ENCODE results near the gene LRRC4.

The LRRC4 gene

DNA sequence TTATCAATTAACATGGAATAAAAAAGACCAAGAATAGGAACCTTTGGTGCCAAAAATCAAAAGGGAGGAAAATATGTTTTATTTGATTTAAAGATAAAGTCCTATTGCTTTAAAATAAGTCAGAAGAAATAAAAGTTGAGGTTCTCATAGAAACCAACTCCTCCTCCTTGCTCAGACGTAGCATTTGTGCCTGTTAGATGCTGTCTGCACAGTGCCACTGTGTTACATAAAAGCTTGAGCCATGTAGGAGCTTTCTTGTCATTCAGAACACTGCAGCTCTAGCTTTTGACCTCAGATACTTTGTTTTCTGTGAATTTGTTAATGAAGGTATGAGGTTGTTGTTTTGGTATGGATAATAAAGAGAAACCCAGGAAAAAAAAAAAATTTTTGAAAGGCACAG lies 50.3 kb downstream of the LRRC4 start:
- H3K4me3 ChIP-seq (ENCODE audit: severe bottlenecking) = no peak overlapping the region
- H3K36me3 ChIP-seq (ENCODE audit: low read depth) = peaks cover 24% of the 10 kb centered on the region
- ATAC-seq (ENCODE audit: low read depth) = no peak

DNA sequence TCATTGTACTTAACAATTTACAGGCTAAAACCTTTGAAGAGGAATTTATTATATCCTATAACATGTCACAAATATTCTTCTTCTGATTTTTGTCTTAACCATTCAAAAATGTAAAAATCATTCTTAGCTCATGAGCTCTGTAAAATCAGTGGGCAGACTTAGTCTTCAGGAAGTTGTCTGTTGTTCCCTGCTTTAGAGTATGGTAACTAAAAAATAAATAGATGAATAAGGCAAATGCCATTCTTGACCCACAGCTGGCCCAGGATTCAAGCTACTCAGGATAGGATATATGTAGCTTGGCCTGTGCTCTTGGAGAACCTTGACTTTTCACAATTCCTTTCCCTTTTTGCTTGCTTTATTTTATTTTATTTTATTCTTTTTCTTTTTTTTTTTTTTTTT lies 51.5 kb downstream of the LRRC4 start:
- Histone ChIP-seq H3K36me3 (ENCODE audit: low read depth) (peaks cover 25% of the 10 kb centered on the region), H3K4me3 (ENCODE audit: severe bottlenecking) (no peak overlapping the region), H3K4me1 (ENCODE audit: insufficient read depth, poor library complexity, severe bottlenecking) (no peaks in the 10 kb centered on the region), H3K9me3 (ENCODE audit: severe bottlenecking) (peaks cover 10% of the 10 kb centered on the region), H3K27ac (ENCODE audit: poor library complexity, severe bottlenecking) (no peak overlapping the region), H3K27me3 (ENCODE audit: insufficient read depth, poor library complexity, severe bottlenecking) (no peaks in the 10 kb centered on the region)
- ATAC-seq (ENCODE audit: low read depth) = no peak
- no peak for DNase-seq (ENCODE audit: low spot score)
- TF ChIP-seq, protein P1, sequence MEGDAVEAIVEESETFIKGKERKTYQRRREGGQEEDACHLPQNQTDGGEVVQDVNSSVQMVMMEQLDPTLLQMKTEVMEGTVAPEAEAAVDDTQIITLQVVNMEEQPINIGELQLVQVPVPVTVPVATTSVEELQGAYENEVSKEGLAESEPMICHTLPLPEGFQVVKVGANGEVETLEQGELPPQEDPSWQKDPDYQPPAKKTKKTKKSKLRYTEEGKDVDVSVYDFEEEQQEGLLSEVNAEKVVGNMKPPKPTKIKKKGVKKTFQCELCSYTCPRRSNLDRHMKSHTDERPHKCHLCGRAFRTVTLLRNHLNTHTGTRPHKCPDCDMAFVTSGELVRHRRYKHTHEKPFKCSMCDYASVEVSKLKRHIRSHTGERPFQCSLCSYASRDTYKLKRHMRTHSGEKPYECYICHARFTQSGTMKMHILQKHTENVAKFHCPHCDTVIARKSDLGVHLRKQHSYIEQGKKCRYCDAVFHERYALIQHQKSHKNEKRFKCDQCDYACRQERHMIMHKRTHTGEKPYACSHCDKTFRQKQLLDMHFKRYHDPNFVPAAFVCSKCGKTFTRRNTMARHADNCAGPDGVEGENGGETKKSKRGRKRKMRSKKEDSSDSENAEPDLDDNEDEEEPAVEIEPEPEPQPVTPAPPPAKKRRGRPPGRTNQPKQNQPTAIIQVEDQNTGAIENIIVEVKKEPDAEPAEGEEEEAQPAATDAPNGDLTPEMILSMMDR (IDR thresholded peaks at IDR 0.05; ENCODE audit: poor library complexity, severe bottlenecking) = no peak

More for the DNA sequence above, 50.3 kb downstream of the LRRC4 start:
- Histone ChIP-seq H3K9me3 (ENCODE audit: severe bottlenecking) (peaks cover 10% of the 10 kb centered on the region), H3K27me3 (ENCODE audit: insufficient read depth, poor library complexity, severe bottlenecking) (no peaks in the 10 kb centered on the region), H3K4me1 (ENCODE audit: insufficient read depth, poor library complexity, severe bottlenecking) (no peaks in the 10 kb centered on the region), H3K27ac (ENCODE audit: poor library complexity, severe bottlenecking) (no peak overlapping the region)
- TF ChIP-seq, protein P1 (IDR thresholded peaks at IDR 0.05; ENCODE audit: poor library complexity, severe bottlenecking) = no peak
- no peak for DNase-seq (ENCODE audit: low spot score)

DNA sequence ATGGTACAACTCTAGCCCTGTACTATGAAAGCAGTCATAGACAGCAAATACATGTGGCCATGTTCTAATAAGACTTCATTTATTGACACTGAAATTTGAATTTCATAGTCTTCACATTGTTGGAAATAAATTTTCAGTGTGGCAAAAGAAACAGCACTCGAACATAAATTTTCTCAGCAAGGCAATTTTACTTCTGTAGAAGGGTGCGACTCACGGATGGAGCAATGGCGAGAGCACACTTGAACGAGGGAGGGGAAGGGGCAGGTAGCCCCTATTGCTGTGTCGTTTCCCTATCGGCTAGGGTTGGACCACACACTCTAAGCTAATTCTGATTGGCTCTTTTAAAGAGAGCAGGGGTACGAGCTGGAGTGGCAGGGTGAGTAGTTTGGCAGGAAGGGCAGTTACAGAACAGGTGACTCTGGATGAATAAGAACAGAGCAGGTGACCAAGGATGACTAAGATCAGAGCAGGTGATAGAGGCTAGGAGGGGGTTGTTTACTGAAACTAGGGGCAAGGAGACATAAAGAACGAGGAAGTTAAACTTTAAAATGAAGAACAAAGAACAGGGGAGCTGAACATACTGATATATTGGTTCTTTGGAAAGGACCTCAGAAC lies 52.0 kb downstream of the LRRC4 start:
- Histone ChIP-seq H3K27me3 (ENCODE audit: insufficient read depth, poor library complexity, severe bottlenecking) (no peaks in the 10 kb centered on the region), H3K4me3 (ENCODE audit: severe bottlenecking) (no peak overlapping the region), H3K36me3 (ENCODE audit: low read depth) (peaks cover 29% of the 10 kb centered on the region), H3K4me1 (ENCODE audit: insufficient read depth, poor library complexity, severe bottlenecking) (no peaks in the 10 kb centered on the region), H3K27ac (ENCODE audit: poor library complexity, severe bottlenecking) (no peak overlapping the region), H3K9me3 (ENCODE audit: severe bottlenecking) (peaks cover 10% of the 10 kb centered on the region)
- TF ChIP-seq, protein P1 (IDR thresholded peaks at IDR 0.05; ENCODE audit: poor library complexity, severe bottlenecking) = no peak
- DNase-seq (ENCODE audit: low spot score) (no peak), ATAC-seq (ENCODE audit: low read depth) (no peak)

DNA sequence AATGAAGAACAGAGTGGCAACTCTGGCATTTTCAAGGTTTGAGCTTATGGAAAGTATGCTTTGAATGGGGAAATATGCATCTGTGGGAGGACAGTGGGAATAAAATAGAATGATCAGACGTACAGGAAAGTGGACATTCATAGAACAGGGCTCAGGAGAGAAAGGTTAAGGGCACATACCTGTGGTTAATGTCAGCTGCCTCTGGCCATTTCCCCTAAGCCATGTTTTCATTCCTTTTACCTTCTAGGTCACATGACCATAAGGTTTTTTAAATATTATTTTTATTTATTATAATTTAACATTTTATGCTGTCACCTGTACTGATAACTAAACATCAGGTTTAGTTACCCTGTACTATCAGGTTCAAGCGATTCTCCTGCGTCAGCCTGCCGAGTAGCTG lies 52.8 kb downstream of the LRRC4 start:
- Histone ChIP-seq H3K9me3 (ENCODE audit: severe bottlenecking) (peaks cover 10% of the 10 kb centered on the region), H3K27me3 (ENCODE audit: insufficient read depth, poor library complexity, severe bottlenecking) (no peaks in the 10 kb centered on the region), H3K4me3 (ENCODE audit: severe bottlenecking) (no peak overlapping the region), H3K27ac (ENCODE audit: poor library complexity, severe bottlenecking) (no peak overlapping the region), H3K4me1 (ENCODE audit: insufficient read depth, poor library complexity, severe bottlenecking) (no peaks in the 10 kb centered on the region), H3K36me3 (ENCODE audit: low read depth) (peaks cover 29% of the 10 kb centered on the region)
- ATAC-seq (ENCODE audit: low read depth) (no peak), DNase-seq (ENCODE audit: low spot score) (no peak)
- TF ChIP-seq, protein P1 (IDR thresholded peaks at IDR 0.05; ENCODE audit: poor library complexity, severe bottlenecking) = no peak

All from RWPE2 (cell line).